Measurements from ENCODE around the gene LFNG.
A peak's percentile ranks its signal among the peaks of the same experiment; 100 is the strongest.

The LFNG gene

DNA sequence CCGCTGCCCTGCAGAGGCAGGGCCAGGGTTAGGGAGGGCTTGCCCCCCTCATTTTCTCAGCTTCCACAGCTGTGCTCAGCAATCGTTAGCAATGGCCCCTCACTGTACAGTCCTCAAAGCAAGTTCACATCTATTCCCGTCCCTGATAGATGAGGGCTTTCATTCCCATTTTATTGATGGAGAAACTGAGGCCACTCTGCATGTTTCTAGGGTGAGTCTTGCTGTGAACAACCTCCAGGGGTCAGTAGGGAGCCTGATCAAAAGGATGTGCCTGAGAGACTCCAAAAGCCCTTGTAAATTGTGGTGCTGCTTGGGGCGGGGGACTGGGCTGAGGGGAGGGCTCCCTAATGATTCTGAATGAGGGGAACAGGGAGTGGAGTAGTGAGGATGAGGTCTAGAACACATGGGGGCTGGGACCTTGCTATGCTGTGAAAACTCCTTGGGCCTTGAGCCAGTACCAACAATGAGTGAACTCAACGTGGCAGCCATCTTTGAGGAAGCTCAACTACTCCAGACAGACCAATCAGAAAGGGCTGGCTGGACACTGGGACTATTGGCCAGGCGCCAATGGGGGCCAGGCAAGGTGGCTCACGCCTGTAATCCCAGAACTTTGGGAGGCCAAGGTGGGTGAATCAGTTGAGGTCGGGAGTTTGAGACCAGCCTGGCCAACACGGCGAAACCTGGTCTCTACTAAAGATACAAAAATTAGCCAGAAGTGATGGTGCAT is 36.7 kb upstream of the LFNG start:
- DNase-seq, result no peak

DNA sequence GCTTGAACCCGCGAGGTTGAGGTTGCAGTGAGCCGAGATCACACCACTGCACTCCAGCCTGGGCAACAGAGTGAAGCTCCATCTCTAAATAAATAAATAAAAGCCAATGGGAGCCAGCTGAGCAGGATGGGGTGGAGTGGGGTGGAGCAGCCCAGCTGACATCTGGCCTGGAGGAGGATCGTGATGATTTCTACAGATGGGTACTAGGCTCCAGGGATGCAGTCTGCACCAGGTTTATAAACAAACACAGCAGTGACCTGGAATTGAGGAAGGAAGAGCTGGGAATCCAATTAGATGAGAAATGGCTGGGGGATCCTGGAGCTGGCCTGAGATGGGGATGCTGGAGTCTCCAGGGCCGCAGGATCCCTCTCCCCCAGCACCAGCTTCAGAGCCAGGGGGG is 36.1 kb upstream of the LFNG start:
- no peak for DNase-seq

DNA sequence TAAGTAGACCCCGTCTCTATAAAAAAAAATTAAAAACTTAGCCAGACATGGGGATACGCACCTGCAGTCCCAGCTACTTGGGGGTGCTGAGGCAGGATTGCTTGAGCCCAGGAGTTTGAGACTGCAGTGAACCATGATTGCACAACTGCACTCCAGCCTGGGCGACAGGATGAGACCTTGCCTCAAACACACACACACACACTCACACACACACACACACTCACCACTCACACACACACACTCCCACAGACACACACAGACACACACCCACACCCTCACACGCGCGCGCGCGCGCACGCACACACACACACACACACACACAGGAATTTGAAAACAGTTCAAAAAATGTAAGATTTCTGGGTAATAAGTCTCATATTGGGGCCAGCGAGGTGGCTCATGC is 34.7 kb upstream of the LFNG start:
- DNase-seq, result no peak

DNA sequence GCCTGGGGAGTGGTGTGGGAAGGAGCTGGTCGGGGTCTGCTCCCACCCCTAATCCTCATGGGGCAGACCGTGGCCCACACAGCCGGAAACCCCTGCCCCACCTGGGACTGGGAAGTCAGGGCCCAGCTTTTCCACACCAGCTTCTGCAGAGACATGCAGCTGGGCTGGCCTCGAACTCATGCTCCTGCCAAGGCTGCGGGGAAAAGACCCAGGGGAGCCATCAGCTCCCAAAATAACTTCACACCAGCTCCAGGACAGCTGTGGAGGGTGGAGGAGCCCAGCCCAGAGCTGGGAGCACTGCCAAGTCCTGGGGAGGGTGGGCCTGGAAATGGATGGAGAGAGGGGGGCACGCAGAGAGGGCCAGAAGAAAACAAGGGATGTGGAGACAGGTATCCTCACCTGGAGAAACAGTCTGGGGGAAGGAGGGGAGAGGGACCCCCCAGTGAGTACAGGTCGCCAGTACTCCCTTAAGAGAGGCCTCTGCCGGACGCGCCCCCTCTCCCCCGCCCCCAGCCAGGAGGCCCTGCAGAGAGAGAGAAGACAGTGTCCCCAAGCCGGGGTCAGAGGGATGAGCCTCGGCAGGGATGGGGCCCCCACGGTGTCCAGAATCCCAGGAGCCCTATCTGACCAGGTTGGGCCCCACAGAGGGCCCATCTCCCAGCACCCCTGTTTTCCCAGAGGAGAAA is 31.8 kb upstream of the LFNG start:
- no peak for DNase-seq

DNA sequence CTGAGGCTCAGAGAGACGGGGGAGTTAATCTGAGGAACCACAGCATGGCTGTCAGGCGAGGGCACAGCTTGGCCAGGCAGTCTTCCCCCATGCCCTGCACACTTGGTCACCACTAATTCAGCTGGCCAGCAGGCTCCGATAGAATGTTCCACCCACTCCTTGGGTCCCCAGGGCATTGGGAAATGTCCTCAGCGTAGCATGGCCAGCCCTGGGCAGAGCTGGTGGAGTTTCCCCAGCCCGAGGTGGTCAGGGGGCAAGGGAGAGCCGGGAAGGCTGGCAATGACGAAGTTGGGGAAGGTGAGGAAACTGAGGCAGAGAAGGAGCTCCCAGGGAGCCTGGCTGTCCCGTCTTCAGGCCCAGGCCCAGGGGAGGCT is 31.3 kb upstream of the LFNG start:
- DNase-seq, result no peak

DNA sequence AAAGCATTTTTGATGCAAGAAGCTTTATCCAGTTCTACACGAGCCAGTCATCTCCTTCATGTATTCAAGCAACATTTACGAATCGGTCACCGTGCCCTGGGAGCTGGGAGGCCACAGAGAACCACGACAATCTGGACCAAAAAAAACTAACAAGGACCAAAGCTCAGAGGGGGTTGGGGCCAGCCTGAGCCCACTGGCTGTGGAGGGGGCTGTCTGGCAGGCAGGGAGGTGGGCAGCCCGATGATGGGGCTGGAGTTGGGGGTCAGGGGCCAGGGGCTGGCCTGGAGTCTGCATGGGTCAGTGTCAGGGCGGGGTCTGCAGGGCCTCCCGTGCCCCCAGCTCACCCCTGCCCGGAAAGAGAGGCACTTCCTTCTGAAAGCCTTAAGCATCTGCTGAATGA is 30.9 kb upstream of the LFNG start:
- DNase-seq, result no peak

DNA sequence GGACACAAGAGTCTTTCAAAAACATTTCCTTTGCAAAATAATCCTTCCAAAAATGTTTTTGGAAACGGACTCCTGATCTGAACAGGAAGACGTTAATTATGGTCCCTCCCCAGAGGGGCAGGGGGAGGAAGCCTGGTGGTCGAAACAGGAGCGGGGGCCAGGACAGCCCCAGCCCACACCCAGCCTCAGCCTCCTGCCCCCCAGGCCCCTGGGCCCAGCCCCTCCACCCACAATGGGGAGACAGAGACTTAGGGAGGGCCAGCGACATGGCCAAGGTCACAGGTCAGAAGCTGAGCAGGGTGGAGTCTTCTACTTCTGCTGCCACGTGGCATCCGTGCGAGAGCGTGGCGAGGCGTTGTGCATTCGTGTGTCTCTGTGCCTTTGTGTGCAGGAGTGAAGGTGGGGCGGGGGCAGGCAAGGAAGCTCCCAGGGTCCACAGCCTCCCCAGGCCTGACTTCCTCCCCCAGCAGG is 29.4 kb upstream of the LFNG start:
- DNase-seq, result no peak

DNA sequence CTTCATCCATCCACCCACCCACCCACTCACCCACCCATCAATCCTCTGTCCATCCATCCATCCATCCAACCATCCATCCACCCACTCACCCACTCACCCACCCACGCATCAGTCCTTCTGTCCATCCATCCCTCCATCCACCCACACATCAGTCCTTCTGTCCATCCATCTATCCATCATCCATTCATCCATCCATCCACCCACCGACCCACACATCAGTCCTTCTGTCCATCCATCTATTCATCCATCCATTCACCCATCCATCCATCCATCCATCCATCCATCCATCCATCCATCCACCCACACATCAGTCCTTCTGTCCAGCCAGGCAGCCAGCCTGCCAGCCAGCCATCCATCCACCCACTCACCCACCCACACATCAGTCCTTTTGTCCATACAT is 27.5 kb upstream of the LFNG start:
- no peak for DNase-seq

DNA sequence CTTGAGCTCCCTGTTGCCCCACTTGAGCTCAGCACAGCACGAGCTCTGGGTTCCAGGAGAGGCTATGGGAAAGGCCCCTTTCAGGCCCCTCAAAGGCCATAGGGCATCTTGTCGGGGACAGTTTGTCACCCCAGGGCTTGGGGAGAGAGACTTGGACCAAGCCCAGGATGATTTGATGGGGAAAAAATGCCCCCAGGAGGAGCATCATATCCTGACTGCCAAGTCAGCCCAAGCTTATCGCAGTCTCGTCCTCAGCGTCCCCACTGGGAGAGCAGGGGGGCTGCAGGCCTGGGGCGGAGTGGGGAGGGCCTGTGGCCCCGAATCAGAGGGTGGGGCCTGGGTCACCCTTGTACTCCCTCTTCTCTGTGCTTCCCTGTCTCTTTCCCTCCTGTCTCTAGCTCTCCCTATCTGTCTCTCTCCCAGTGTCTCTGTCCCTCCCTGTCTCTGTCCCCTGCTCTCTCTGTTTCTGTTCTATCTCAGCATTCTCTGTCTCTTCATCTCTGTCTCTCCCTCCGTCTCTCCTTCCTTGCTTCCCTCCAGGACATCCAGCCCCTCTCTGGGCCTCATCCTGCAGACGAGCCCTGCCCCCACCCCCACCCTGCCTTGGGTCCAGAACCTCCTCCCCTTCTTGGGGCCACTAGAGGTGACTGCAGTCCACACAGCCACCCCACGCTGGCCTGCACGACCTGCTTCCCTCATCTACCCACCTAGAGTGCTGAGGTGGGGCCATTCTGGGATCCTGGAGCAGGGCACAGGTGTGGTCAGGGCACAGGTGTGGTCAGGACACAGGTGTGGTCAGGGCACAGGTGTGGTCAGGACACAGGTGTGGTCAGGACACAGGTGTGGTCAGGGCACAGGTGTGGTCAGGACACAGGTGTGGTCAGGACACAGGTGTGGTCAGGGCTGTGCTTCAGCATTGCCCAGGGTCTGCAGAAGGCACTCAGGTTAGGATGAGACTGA is 26.1 kb upstream of the LFNG start:
- no peak for DNase-seq

DNA sequence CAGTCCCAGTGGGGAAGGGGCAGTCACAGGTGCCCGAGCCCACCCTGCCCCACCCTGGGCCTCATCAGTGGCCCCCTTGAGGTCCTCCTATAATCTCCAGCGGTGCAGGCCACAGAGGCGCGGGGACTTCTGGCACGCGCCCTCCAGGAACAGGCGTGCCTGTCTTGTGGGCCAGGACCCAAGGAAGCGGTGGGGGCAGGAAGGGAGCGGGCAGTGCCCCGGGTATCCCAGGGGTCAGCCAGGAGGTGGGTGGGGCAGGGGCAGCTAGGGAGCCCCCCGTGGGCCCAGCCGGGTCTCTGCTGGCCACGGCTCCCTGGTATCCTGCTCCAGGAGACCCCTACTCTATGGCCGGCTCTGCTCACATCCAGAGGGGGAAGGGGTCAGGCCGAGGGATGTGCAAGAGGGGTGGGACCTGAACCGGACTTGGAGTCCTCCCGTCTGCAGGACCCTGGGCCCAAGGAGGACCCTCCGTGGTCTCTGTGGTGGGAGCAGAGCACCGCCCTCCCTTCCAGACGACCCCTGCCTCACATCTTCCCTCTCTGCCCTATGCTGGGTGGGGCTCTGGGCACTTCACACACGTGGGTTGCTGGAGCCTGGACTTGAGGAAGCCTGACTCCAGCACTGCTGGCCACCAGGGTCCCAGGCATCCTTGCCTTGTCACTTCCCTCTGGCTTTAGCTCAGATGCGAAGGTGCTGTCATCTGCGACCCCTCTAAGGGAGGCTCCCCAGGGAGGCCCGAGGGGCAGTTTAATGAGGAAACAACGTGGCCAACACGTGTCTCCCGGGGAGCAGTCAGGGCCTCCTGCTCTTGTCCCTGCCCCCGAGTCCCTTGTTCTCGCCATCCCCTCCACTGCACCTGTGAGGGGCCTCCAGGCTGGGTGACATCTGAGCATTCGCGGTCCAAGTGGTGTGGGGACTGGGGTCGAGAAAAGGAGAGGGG is 25.1 kb upstream of the LFNG start:
- no peak for DNase-seq

DNA sequence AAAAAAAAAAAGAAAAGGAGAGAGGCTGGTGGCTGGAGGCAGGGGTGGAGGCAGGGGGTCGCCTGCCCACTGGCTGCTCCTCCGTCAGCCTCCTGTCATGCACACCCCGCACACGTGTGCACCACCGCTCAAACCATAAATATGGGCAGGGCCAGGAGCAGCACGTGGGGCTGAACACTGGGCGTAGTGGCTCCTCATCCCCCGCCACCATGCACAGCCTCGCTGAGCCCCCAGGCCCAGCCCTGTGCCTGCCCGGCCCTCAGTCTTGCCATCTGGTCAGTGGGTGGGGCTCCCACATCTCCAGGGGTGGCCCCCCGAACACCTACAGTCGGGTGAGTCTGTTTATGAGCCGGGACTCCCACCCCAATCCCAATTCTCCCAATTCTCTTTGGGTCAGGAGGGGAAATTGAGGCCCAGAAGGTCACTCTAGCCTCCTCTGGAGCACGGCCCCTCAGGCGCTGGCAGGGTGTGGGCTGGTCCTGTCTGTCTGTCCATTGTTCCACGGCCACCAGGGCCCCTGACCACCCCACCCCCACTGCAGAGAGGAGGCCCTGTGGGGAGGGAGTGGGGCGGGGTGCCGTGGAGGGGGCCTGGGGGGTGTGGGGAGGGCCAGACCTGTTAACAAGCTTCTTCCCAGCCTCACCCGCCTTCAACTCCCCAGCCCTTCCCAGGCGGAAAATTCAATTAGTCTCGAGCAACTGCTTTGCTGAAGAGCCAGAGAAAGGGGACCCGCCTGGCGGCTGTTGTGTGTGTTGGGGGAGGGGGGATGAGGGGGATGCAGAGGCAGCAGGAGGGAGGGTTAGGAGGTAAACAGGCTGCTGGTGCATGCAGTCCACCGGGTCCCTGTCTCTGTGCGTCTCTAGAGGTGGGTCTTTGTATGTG is 23.9 kb upstream of the LFNG start:
- peak in 1 of 58 donors; percentile 36 for DNase-seq

DNA sequence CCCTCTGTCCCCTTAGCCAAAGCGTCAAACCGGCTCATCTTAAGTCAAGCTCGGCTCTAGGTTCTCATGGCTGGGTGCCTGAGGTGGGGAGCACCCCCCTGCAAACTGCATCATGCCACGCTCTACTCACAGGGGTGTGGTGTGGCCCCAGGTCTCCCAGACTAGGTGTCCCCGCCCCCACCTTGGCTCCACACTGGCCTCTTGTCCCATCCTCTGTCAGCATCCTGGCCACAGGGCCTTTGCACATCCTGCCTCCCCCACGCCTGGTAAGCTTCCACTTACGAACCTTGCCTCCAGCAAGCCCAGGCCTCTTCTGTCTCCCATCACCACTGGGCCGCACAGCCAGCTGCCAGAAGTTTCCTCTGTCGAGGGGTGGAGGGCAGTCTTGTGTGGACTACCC is 23.2 kb upstream of the LFNG start:
- no peak for DNase-seq

DNA sequence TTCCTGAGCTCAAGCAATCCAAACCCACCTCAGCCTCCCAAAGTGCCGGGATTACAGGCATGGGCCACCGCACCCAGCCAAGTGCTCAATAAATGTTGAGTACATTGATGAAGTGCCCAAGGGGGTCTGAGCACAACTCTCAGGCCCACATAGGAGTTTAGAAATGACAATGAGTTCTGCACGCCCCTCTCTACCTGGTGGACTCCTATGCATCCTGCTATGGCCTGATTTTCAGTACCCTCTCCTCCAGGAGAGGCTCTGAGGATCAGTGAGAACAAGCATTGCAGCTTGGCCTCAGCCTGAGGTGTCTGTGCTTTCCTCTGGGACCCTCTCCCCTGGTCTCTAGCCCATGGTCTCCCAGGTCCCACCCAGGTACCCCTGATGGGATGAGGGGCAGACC is 22.5 kb upstream of the LFNG start:
- DNase-seq, result no peak

DNA sequence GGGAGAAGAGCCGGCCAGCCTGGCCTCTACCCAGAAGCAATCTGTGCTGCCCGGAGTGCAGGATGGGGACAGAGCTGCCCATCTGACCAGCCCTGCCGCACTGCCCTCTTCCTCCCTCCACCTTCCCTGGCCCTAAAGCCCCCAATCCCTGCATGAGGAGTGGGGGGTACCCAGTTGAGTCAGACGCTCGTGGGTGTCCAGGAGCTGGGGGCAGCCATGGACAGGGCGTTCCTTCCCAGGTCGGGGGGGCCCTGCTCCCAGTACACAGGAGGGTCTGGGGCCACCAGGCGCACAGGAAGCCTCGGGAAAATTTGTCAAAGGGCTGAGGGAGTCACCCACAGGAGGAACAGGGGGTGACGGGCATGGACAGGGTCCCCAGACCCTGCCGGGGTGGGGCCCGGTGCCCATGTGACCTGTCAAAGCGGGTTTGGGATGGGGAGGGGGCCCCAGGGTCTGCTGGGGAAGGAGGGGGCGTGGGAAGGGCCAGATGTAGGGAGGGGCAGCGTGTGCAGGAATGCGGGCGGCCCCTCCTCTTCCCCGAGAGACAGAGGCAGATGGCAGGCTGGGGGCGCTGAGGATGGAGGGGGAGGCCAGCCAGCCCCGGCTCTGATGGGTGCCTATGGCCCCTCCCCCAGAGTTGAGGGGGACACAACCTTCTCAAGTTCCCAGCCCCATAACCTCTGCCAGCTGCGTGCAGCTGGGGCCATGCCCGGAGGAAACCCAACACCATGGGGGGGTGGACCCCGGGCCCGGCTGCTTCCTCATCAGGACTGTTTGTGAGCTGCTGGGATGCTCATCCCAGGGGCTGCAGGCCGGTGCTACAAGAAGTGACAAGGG is 21.9 kb upstream of the LFNG start:
- DNase-seq, result no peak

DNA sequence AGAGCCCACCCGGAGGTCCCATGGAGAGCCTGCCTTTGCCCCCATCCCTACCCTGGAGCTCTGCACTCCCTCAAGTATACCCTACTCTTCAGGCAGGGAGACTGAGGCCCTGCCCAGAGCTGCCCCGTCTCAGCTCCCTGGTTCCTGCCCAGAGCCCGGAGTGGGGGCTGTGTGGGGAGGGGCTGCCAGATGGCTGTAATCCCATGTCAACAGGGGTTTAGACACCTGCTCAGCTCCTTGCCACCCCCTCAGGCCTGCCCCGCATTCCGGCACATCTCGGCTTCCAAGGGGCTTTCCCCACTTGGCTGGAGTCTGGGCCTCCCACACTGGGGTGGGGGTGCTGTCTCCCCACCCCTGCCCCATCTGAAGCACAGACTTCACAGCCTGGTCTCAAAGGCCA is 20.9 kb upstream of the LFNG start:
- no peak for DNase-seq

DNA sequence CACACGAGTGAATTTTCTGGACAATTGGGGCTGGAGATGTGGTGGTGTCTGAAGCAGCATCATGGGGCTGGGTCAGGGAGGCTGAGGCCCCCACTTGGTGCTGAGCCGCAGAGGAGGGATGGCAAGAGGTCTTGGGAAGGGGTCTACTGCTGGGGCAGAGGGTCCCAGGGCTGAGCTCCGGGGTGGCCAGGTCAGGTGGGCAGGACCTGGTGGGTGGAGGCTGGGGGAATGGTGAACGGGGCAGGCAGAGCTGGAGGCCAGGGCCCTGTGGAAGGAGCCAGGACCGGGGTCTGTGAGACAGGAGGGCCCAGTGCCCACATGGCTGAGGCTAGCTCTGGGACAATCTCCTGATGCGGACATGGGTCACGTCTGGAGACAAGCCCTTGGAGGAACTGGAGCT is 20.4 kb upstream of the LFNG start:
- no peak for DNase-seq

DNA sequence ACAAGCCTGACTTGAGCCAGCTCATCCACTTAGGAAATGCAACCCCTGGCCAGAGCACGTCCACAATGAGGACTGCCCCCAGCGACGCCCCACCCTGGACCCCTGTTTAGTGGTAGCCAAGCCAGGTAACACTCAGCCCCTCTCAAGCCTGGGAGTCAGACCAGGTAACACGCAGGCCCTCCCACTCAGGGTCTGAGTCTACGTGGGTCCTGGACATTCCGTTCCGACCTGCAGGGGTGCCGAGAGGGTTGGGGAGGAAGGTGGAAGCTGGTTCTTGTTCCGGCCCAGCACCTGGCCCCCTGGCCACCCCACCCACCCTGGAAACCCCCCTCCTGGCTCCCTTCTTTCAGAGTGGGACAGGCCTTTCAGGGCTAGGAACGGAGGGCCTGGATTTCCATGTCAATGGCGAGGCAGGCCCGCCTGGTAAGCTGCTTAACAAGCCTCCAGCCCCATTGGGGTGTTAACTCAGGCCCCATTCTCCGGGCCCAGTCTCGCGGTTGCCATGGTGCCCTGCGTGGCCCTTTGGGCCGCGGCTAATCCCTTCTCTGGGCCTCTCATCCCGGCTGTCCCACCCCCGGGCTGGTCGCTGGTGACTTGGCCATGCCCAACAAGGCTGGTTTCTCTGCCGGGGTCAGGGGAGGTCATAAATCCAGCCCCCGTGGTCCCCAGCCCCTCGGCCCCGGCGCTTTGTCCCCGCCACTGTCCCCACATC is 19.7 kb upstream of the LFNG start:
- peak in 8 of 58 donors; percentile 8 to 56 (median 26) for DNase-seq

DNA sequence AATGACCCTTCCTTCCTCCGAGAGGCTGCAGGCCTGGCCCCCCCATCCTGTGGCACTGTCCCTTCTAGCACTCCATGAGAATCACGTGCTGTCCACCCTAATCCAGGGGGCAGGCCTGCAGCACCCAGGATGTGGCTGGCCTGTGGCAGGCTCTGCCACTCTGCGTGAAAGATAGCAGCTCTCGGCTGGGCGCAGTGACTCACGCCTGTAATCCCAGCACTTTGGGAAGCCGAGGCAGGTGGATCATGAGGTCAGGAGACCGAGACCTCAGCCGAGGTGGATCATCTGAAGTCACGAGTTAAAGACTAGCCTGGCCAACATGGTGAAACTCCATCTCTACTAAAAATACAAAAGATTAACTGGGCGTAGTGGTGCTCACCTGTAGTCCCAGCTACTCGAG is 18.9 kb upstream of the LFNG start:
- no peak for DNase-seq
